ENCODE measurements around the gene IFITM10.

DNA sequence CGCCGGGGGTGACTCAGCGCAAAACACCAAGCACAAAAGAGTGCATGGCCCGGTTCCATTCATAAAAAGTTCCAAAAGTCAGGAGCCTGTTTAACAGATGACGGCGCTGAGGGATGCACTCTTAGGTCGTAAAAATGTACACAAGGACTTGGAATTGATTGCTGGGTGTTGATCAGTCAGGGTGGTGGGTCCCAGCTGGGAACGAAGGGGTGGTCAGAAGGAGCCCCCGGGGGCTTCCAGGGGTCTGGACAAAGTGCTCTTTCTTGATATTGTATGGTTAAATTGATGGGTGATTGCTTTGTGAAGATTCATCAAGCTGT, 20.7 kb downstream of the IFITM10 start:
- TF ChIP-seq EZH2 (IDR thresholded peaks at IDR 0.05) (no peak), POLR2AphosphoS5 (IDR thresholded peaks at IDR 0.05; ENCODE audit: borderline replicate concordance, low read depth, low read length) (no peak), FOXP2 (optimal IDR thresholded peaks at IDR 0.05; ENCODE audit: control extremely low read depth, extremely low read length, insufficient read depth) (no peak)

Measured in SK-N-MC (cell line).